ENCODE measurements around the gene ABHD13.

ABHD13 gene

DNA sequence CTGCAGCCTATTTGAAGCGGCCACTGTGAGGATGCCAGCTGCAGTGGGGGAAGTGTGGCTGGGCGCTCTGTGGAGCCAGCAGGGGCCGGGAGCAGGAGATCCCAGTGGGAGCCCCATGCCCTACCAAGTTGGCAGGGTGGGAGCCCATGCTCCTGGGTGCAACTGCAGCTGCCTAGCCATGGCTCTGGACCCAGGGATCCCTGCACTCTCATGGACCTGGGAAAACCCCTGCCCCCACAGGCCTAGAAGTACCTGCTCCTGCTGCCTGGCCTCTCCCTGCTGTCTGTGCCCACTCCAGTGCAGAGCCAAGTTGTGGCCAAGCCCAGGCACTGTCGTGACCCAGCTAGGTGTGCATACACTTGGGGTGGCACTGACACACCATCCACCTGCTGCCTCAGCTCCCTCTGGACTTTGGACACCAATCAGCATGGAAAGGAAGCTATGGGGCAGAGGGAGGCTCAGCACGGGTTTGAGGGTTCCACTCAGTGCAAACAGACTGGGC, 23.7 kb upstream of the ABHD13 start:
- H2BK120ac ChIP-seq (ENCODE audit: insufficient read depth, low read length, poor library complexity), result no peak overlapping the region
- DNase-seq, result no peak
- H3K4me2 ChIP-seq (ENCODE audit: low read length), result no peak overlapping the region
- no peak overlapping the region for H4K8ac ChIP-seq (ENCODE audit: low read depth, low read length)
- no peak overlapping the region for H3K14ac ChIP-seq (ENCODE audit: low read length)
- no peaks in the 10 kb centered on the region for H3K79me1 ChIP-seq (ENCODE audit: low read length)
- H2AK5ac ChIP-seq (ENCODE audit: low read length), result no peak overlapping the region
- H3K27me3 ChIP-seq (ENCODE audit: insufficient read depth, low read length), result no peaks in the 10 kb centered on the region
- H4K12ac ChIP-seq (ENCODE audit: low read depth, low read length), result no peak overlapping the region
- no CpG with 5 or more reads among the region's 5 CpGs for WGBS (ENCODE audit: extremely low coverage, insufficient coverage, insufficient read length)
- no peak overlapping the region for H3K9ac ChIP-seq (ENCODE audit: low read length)
- no peak overlapping the region for H3K18ac ChIP-seq (ENCODE audit: low read length)
- H3K36me3 ChIP-seq (ENCODE audit: control insufficient read depth in 1 of 2, insufficient read depth in 2 of 2, low read length in 2 of 2), result no peaks in the 10 kb centered on the region
- no peak overlapping the region for H2BK5ac ChIP-seq (ENCODE audit: low read depth, low read length, poor library complexity)
- H3K4me3 ChIP-seq (ENCODE audit: low read depth, low read length), result peak overlapping the region; percentile 7
- no peak overlapping the region for H3K27ac ChIP-seq (ENCODE audit: low read depth, low read length)
- H3K9me3 ChIP-seq (ENCODE audit: insufficient read depth, low read depth, low read length), result peaks cover 6% of the 10 kb centered on the region
- no peaks in the 10 kb centered on the region for H3K4me1 ChIP-seq (ENCODE audit: control insufficient read depth in 1 of 2, insufficient read depth in 2 of 2, low read length in 2 of 2)
- no peak overlapping the region for H3K23ac ChIP-seq (ENCODE audit: low read length)
- H2BK12ac ChIP-seq (ENCODE audit: low read length), result no peak overlapping the region
- H3K79me2 ChIP-seq (ENCODE audit: control insufficient read depth, insufficient read depth, low read length, poor library complexity), result no peaks in the 10 kb centered on the region
- H4K91ac ChIP-seq (ENCODE audit: low read depth, low read length), result no peak overlapping the region
- no peak overlapping the region for H2AFZ ChIP-seq (ENCODE audit: insufficient read depth, low read length, poor library complexity)
- no peak overlapping the region for H3K4ac ChIP-seq (ENCODE audit: low read depth, low read length)

DNA sequence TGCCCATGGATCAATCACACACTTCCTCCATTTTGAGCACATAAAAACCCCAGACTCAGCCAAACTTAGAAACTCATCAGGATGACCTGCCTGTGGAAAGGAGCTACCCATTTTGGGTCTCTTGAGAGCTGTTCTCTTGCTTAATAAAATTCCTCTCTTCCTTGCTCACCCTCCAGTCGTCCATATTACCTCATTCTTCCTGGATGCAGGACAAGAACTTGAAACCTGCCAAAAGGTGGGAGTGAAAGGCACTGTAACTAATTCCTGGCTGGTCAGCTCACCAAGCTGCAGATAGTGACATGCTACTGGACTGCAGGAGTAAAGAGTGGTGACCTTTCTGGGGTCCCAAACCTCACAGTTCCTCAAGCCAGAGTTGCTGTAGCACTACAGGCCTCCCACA, 23.0 kb upstream of the ABHD13 start:
- Histone ChIP-seq H3K79me1 (ENCODE audit: low read length) (no peaks in the 10 kb centered on the region), H3K4ac (ENCODE audit: low read depth, low read length) (no peak overlapping the region), H2BK5ac (ENCODE audit: low read depth, low read length, poor library complexity) (no peak overlapping the region), H3K4me1 (ENCODE audit: control insufficient read depth in 1 of 2, insufficient read depth in 2 of 2, low read length in 2 of 2) (no peaks in the 10 kb centered on the region), H2AK5ac (ENCODE audit: low read length) (no peak overlapping the region), H2BK12ac (ENCODE audit: low read length) (no peak overlapping the region), H3K27me3 (ENCODE audit: insufficient read depth, low read length) (no peaks in the 10 kb centered on the region), H3K4me3 (ENCODE audit: low read depth, low read length) (no peak overlapping the region), H3K27ac (ENCODE audit: low read depth, low read length) (no peak overlapping the region), H2AFZ (ENCODE audit: insufficient read depth, low read length, poor library complexity) (no peak overlapping the region), H4K8ac (ENCODE audit: low read depth, low read length) (no peak overlapping the region), H3K14ac (ENCODE audit: low read length) (no peak overlapping the region), H3K4me2 (ENCODE audit: low read length) (no peak overlapping the region), H4K12ac (ENCODE audit: low read depth, low read length) (no peak overlapping the region), H3K9ac (ENCODE audit: low read length) (no peak overlapping the region), H3K36me3 (ENCODE audit: control insufficient read depth in 1 of 2, insufficient read depth in 2 of 2, low read length in 2 of 2) (no peaks in the 10 kb centered on the region), H2BK120ac (ENCODE audit: insufficient read depth, low read length, poor library complexity) (no peak overlapping the region), H3K9me3 (ENCODE audit: insufficient read depth, low read depth, low read length) (peaks cover 6% of the 10 kb centered on the region), H3K79me2 (ENCODE audit: control insufficient read depth, insufficient read depth, low read length, poor library complexity) (no peaks in the 10 kb centered on the region), H3K18ac (ENCODE audit: low read length) (no peak overlapping the region), H4K91ac (ENCODE audit: low read depth, low read length) (no peak overlapping the region), H3K23ac (ENCODE audit: low read length) (no peak overlapping the region)
- DNase-seq, result no peak
- WGBS (ENCODE audit: extremely low coverage, insufficient coverage, insufficient read length), result no CpG with 5 or more reads among the region's 1 CpG

DNA sequence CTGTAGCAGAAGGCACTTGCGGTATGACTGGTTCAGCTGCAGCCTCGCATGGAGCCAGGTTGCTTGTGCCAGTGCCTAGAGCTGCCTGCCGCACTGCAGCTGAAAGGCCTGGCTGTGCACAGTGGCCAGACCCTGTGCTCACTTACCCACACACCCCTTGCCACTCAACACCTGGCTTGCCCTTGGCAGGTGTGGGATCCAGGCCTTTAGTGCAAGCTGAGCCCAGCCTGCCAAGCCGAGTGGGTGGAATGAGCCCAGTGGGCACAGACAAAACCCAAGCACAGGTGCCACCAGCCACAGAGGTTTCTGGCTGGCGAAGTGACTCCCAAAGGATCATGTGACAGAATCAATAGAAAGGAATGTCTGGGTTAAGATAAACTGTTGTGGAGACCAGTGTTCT, 22.3 kb upstream of the ABHD13 start:
- Histone ChIP-seq H2AK5ac (ENCODE audit: low read length) (no peak overlapping the region), H3K27me3 (ENCODE audit: insufficient read depth, low read length) (no peaks in the 10 kb centered on the region), H3K4ac (ENCODE audit: low read depth, low read length) (no peak overlapping the region), H2BK120ac (ENCODE audit: insufficient read depth, low read length, poor library complexity) (no peak overlapping the region), H3K18ac (ENCODE audit: low read length) (no peak overlapping the region), H3K4me2 (ENCODE audit: low read length) (no peak overlapping the region), H3K9me3 (ENCODE audit: insufficient read depth, low read depth, low read length) (peaks cover 6% of the 10 kb centered on the region), H3K4me3 (ENCODE audit: low read depth, low read length) (no peak overlapping the region), H3K14ac (ENCODE audit: low read length) (no peak overlapping the region), H3K27ac (ENCODE audit: low read depth, low read length) (no peak overlapping the region), H3K79me1 (ENCODE audit: low read length) (no peaks in the 10 kb centered on the region), H2BK5ac (ENCODE audit: low read depth, low read length, poor library complexity) (no peak overlapping the region), H3K4me1 (ENCODE audit: control insufficient read depth in 1 of 2, insufficient read depth in 2 of 2, low read length in 2 of 2) (no peaks in the 10 kb centered on the region), H4K12ac (ENCODE audit: low read depth, low read length) (no peak overlapping the region), H2BK12ac (ENCODE audit: low read length) (no peak overlapping the region), H3K9ac (ENCODE audit: low read length) (no peak overlapping the region), H4K8ac (ENCODE audit: low read depth, low read length) (no peak overlapping the region), H3K36me3 (ENCODE audit: control insufficient read depth in 1 of 2, insufficient read depth in 2 of 2, low read length in 2 of 2) (no peaks in the 10 kb centered on the region), H3K23ac (ENCODE audit: low read length) (no peak overlapping the region), H3K79me2 (ENCODE audit: control insufficient read depth, insufficient read depth, low read length, poor library complexity) (no peaks in the 10 kb centered on the region), H4K91ac (ENCODE audit: low read depth, low read length) (no peak overlapping the region), H2AFZ (ENCODE audit: insufficient read depth, low read length, poor library complexity) (no peak overlapping the region)
- no CpG with 5 or more reads among the region's 5 CpGs for WGBS (ENCODE audit: extremely low coverage, insufficient coverage, insufficient read length)
- DNase-seq, result no peak

DNA sequence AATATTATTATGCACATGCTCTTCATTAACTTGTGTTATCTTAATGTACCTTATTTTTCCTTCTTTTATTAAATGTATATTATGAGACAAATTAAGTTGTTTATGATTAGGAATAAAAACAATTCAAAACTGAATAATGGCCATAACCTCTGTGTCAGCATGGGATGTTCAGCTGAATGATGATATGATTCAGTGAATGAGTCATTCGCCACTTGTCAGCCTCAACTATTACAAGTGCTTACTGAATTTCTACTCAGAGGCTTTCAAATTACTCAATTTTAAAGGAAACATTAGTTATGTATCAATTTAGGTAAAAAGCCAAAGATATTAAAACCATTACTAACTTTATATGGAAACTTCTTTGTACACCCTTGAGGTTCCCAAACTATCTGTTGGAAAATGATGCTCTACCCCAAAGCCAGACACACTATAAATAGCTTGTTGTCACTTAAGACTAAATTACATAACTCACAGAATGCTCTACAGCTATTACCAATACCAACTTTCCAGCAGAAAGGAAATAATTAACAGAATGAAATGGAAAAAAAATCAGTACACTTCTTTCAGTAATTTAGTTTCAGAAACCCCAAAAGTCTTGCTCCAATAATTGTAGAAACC, 17.3 kb upstream of the ABHD13 start:
- Histone ChIP-seq H2BK5ac (ENCODE audit: low read depth, low read length, poor library complexity) (no peak overlapping the region), H3K36me3 (ENCODE audit: control insufficient read depth in 1 of 2, insufficient read depth in 2 of 2, low read length in 2 of 2) (no peaks in the 10 kb centered on the region), H2BK12ac (ENCODE audit: low read length) (no peak overlapping the region), H3K4ac (ENCODE audit: low read depth, low read length) (no peak overlapping the region), H3K23ac (ENCODE audit: low read length) (no peak overlapping the region), H2AFZ (ENCODE audit: insufficient read depth, low read length, poor library complexity) (no peak overlapping the region), H4K8ac (ENCODE audit: low read depth, low read length) (no peak overlapping the region), H3K79me1 (ENCODE audit: low read length) (no peaks in the 10 kb centered on the region), H4K12ac (ENCODE audit: low read depth, low read length) (no peak overlapping the region), H3K14ac (ENCODE audit: low read length) (no peak overlapping the region), H3K9ac (ENCODE audit: low read length) (no peak overlapping the region), H3K4me3 (ENCODE audit: low read depth, low read length) (no peak overlapping the region), H2AK5ac (ENCODE audit: low read length) (no peak overlapping the region), H3K27me3 (ENCODE audit: insufficient read depth, low read length) (no peaks in the 10 kb centered on the region), H3K4me1 (ENCODE audit: control insufficient read depth in 1 of 2, insufficient read depth in 2 of 2, low read length in 2 of 2) (no peaks in the 10 kb centered on the region), H3K18ac (ENCODE audit: low read length) (no peak overlapping the region), H3K27ac (ENCODE audit: low read depth, low read length) (no peak overlapping the region), H2BK120ac (ENCODE audit: insufficient read depth, low read length, poor library complexity) (no peak overlapping the region), H3K9me3 (ENCODE audit: insufficient read depth, low read depth, low read length) (peaks cover under 1% of the 10 kb centered on the region), H3K4me2 (ENCODE audit: low read length) (no peak overlapping the region), H3K79me2 (ENCODE audit: control insufficient read depth, insufficient read depth, low read length, poor library complexity) (no peaks in the 10 kb centered on the region), H4K91ac (ENCODE audit: low read depth, low read length) (no peak overlapping the region)
- WGBS (ENCODE audit: extremely low coverage, insufficient coverage, insufficient read length), result no CpG with 5 or more reads among the region's 1 CpG
- no peak for DNase-seq
